CD14-positive monocyte (primary cell): Measurements from ENCODE around the gene ACTRT2. TPM values are rescaled to one million over a fixed set of nuclear protein-coding genes. Genes with fewer than 3 reads are reported as not detected.

Source experiments
- DNase-seq, 3 donors: peaks; one replicate each; pipeline ENCODE4 v3.0.0-alpha.2; 2011 to 2022
- H2AFZ ChIP-seq: 2 replicates; pipeline ENCODE4 v1.6.0; 2012; ENCODE audit warnings: mild to moderate bottlenecking, low read depth, low read length, inconsistent platforms; ENCODE audit not compliant: insufficient read depth, poor library complexity, severe bottlenecking
- H3K27ac ChIP-seq, 2 donors: 1 replicate in 1 of 2; 2 replicates in 1 of 2; pipeline ENCODE4 v1.5.1; 2012 to 2013; ENCODE audit warnings: low read length in 2 of 2, control low read depth in 1 of 2, inconsistent platforms in 1 of 2, low read depth in 1 of 2, mild to moderate bottlenecking in 1 of 2
- H3K27me3 ChIP-seq, 2 donors: one replicate each; pipeline versions ENCODE4 v1.6.0 to v1.6.1; 2011 to 2013; ENCODE audit warnings: low read length in 2 of 2; ENCODE audit not compliant: control insufficient read depth in 2 of 2, insufficient read depth in 2 of 2
- H3K36me3 ChIP-seq, 2 donors: replicated peaks in 1 of 2; 1 replicate in 1 of 2; 2 replicates in 1 of 2; pipeline versions ENCODE4 v1.5.1 to v1.6.1; 2012 to 2013; ENCODE audit warnings: low read length in 2 of 2, control low read depth in 1 of 2, inconsistent platforms in 1 of 2, mild to moderate bottlenecking in 1 of 2; ENCODE audit not compliant: insufficient read depth in 2 of 2, control insufficient read depth in 1 of 2
- H3K4me1 ChIP-seq, 2 donors: 1 replicate in 1 of 2; 2 replicates in 1 of 2; pipeline versions ENCODE4 v1.5.1 to v1.6.1; 2012 to 2013; ENCODE audit warnings: low read length in 2 of 2, control low read depth in 1 of 2, inconsistent platforms in 1 of 2, mild to moderate bottlenecking in 1 of 2, moderate library complexity in 1 of 2; ENCODE audit not compliant: insufficient read depth in 2 of 2, control insufficient read depth in 1 of 2
- H3K4me2 ChIP-seq: replicated peaks from 2 replicates; pipeline ENCODE3; 2012; ENCODE audit warnings: low read length, moderate library complexity, mild to moderate bottlenecking; ENCODE audit not compliant: poor library complexity, severe bottlenecking; ENCODE audit errors: extremely low read depth
- H3K4me3 ChIP-seq, 3 experiments: fragments of 200-600 bp in 1 of 3; sonication (generic) in 1 of 3; replicated peaks in 1 of 3; 1 replicate in 2 of 3; 2 replicates in 1 of 3; pipeline ENCODE4 v1.5.1; 2011 to 2013; ENCODE audit warnings: low read length in 3 of 3, mild to moderate bottlenecking in 3 of 3, control low read depth in 2 of 3, low read depth in 2 of 3, inconsistent platforms in 1 of 3, moderate library complexity in 1 of 3
- H3K79me2 ChIP-seq: 2 replicates; pipeline ENCODE4 v1.6.0; 2012; ENCODE audit warnings: mild to moderate bottlenecking, control low read depth, inconsistent platforms, low read length, moderate library complexity; ENCODE audit not compliant: insufficient read depth
- H3K9ac ChIP-seq: 2 replicates; pipeline ENCODE4 v1.6.0; 2017; ENCODE audit warnings: low read length, mild to moderate bottlenecking; ENCODE audit not compliant: insufficient read depth, poor library complexity, severe bottlenecking
- H3K9me3 ChIP-seq, 2 donors: replicated peaks in 1 of 2; 1 replicate in 1 of 2; 2 replicates in 1 of 2; pipeline versions ENCODE4 v1.5.1 to v1.6.1; 2012 to 2013; ENCODE audit warnings: low read length in 2 of 2, control low read depth in 1 of 2; ENCODE audit not compliant: control insufficient read depth in 1 of 2, insufficient read depth in 1 of 2
- H4K20me1 ChIP-seq: 2 replicates; pipeline ENCODE4 v1.6.0; 2012; ENCODE audit warnings: mild to moderate bottlenecking, low read length, control low read depth, moderate library complexity; ENCODE audit not compliant: insufficient read depth
- H3K27ac Mint-ChIP-seq, 7 donors: one replicate each; pipeline ENCODE4 v1.8.0; 2020; ENCODE audit warnings: mild to moderate bottlenecking in 7 of 7, mixed read lengths in 7 of 7, moderate library complexity in 6 of 7, inconsistent platforms in 2 of 7
- H3K27me3 Mint-ChIP-seq, 3 donors: one replicate each; pipeline ENCODE4 v1.8.0; 2021 to 2022; ENCODE audit warnings: low read depth in 3 of 3, mild to moderate bottlenecking in 3 of 3, mixed read lengths in 3 of 3, moderate library complexity in 3 of 3, inconsistent platforms in 1 of 3
- H3K36me3 Mint-ChIP-seq, 2 donors: one replicate each; pipeline ENCODE4 v1.8.0; 2020; ENCODE audit warnings: mixed read lengths in 2 of 2, inconsistent platforms in 1 of 2, mild to moderate bottlenecking in 1 of 2
- H3K4me1 Mint-ChIP-seq: one replicate; pipeline ENCODE4 v1.8.0; 2020; ENCODE audit warnings: mild to moderate bottlenecking, mixed read lengths
- H3K4me3 Mint-ChIP-seq, 2 donors: one replicate each; pipeline ENCODE4 v1.8.0; 2020; ENCODE audit warnings: mild to moderate bottlenecking in 2 of 2, mixed read lengths in 2 of 2, moderate library complexity in 1 of 2
- H3K9me3 Mint-ChIP-seq, 7 donors: one replicate each; pipeline ENCODE4 v1.8.0; 2020 to 2022; ENCODE audit warnings: mixed read lengths in 7 of 7, mild to moderate bottlenecking in 6 of 7, moderate library complexity in 6 of 7, inconsistent platforms in 2 of 7
- CTCF ChIP-seq: fragments of 200-600 bp; IDR thresholded peaks from one replicate; pipeline ENCODE4 v1.8.0; 2022; ENCODE audit warnings: antibody characterized with exemption, mild to moderate bottlenecking
- WGBS: methylation state at CpG from one replicate; pipeline ENCODE4 v1.1.5; 2013; ENCODE audit warnings: missing lambda C conversion rate; ENCODE audit not compliant: insufficient coverage; 5-methylcytosine and 5-hydroxymethylcytosine counted together
- intact Hi-C, 2 donors: fragments of 100-400 bp; cut with micrococcal nuclease; formaldehyde crosslinking; loops; one replicate each; pipeline versions ENCODE4 v1.15.0 to v1.15.1; 2023
- polyA plus RNA-seq, 3 donors: library from polyadenylated mRNA; depleted of rRNA in 1 of 3; unstranded in 2 of 3; stranded (reverse) in 1 of 3; fragments of 300-500 nt in 2 of 3; fragments of >200 nt in 1 of 3; fragmentation: Illumina TruSeq in 2 of 3; gene quantifications; 1 replicate in 2 of 3; 2 replicates in 1 of 3; pipeline ENCODE4 v1.2.3, GENCODE V29; 2012 to 2021

Gene ACTRT2
- polyA plus RNA-seq, 3 donors, result not detected

GRCh38 chr1:3034728-3035562 is 13.7 kb downstream of the ACTRT2 start:
- intact Hi-C loops, result no loop called here
- no peaks in the 10 kb centered on the region for H4K20me1 ChIP-seq
- H2AFZ ChIP-seq, result no peak overlapping the region
- no peak for DNase-seq
- TF ChIP-seq CTCF, result no peak
- H3K79me2 ChIP-seq, result no peaks in the 10 kb centered on the region
- H3K9ac ChIP-seq, result no peak overlapping the region
- H3K27ac ChIP-seq, result no peak overlapping the region
- no peaks in the 10 kb centered on the region for H3K4me1 ChIP-seq
- peak overlapping the region in 1 of 7 donors; percentile 42 for H3K27ac Mint-ChIP-seq
- H3K36me3 ChIP-seq, result no peaks in the 10 kb centered on the region
- no peaks in the 10 kb centered on the region for H3K27me3 ChIP-seq
- 64% methylated on average over 8 of the region's 14 CpGs for WGBS
- no peak overlapping the region for H3K4me2 ChIP-seq
- H3K9me3 ChIP-seq, result no peaks in the 10 kb centered on the region
- H3K4me3 ChIP-seq, result no peak overlapping the region
- no peaks in the 10 kb centered on the region for H3K4me1 Mint-ChIP-seq
- no peaks in the 10 kb centered on the region for H3K9me3 Mint-ChIP-seq
- H3K36me3 Mint-ChIP-seq, result no peaks in the 10 kb centered on the region
- H3K4me3 Mint-ChIP-seq, result no peak overlapping the region
- peaks cover 2 to 5% (median 4%) of the 10 kb centered on the region in 3 donors for H3K27me3 Mint-ChIP-seq

GRCh38 chr1:3035563-3036446 is 14.5 kb downstream of the ACTRT2 start:
- no peaks in the 10 kb centered on the region for H3K36me3 ChIP-seq
- Mint-ChIP-seq H3K36me3 (no peaks in the 10 kb centered on the region), H3K9me3 (no peaks in the 10 kb centered on the region), H3K27me3 (peaks cover 2 to 5% (median 4%) of the 10 kb centered on the region in 3 donors), H3K27ac (no peak overlapping the region), H3K4me1 (no peaks in the 10 kb centered on the region), H3K4me3 (no peak overlapping the region)
- H3K4me3 ChIP-seq, result no peak overlapping the region
- no peaks in the 10 kb centered on the region for H3K27me3 ChIP-seq
- no peak for DNase-seq
- no peaks in the 10 kb centered on the region for H3K4me1 ChIP-seq
- no peaks in the 10 kb centered on the region for H3K79me2 ChIP-seq
- H3K27ac ChIP-seq, result no peak overlapping the region
- no peak overlapping the region for H2AFZ ChIP-seq
- H3K4me2 ChIP-seq, result no peak overlapping the region
- 97% methylated on average over 10 of the region's 19 CpGs for WGBS
- H3K9me3 ChIP-seq, result no peaks in the 10 kb centered on the region
- no peak overlapping the region for H3K9ac ChIP-seq
- H4K20me1 ChIP-seq, result no peaks in the 10 kb centered on the region
- intact Hi-C loops, result no loop called here
- no peak for TF ChIP-seq CTCF
